Gastrocnemius medialis (tissue), 4 donors: ENCODE results near the gene TMTC1.

Experiments used
- CTCF ChIP-seq, 5 experiments: fragments of 450-650 bp in 3 of 5; fragments of 200-600 bp in 2 of 5; sonication (generic) in 2 of 5; IDR thresholded peaks in 4 of 5; conservative IDR thresholded peaks in 1 of 5; 1 replicate in 4 of 5; 2 replicates in 1 of 5; pipeline ENCODE4 v1.5.1; 2016 to 2019; ENCODE audit warnings: antibody characterized with exemption in 5 of 5, mild to moderate bottlenecking in 3 of 5, moderate library complexity in 3 of 5
- POLR2A ChIP-seq, 2 donors: fragments of 450-650 bp; IDR thresholded peaks; one replicate each; pipeline ENCODE4 v1.6.1; 2017; ENCODE audit warnings: antibody characterized with exemption in 2 of 2, mild to moderate bottlenecking in 2 of 2, moderate library complexity in 2 of 2

- TF ChIP-seq CTCF (IDR thresholded peaks at IDR 0.05 in 4 of 5, conservative IDR thresholded peaks at IDR 0.05 in 1 of 5) (no peak), POLR2A (IDR thresholded peaks at IDR 0.05) (no peak)
Observed at GRCh38 chr12:29566441-29566840, 217.3 kb downstream of the TMTC1 start.
